IMR-90 (cell line): ENCODE results near the gene BCL2L11. TPM values are rescaled to one million over a fixed set of nuclear protein-coding genes. Genes with fewer than 3 reads are reported as not detected.

Source experiments
- ATAC-seq: fragments of 200-7000 bp; cut with Tn5 transposase; 2 replicates; pipeline ENCODE4 v1.9.1; 2020; ENCODE audit warnings: low read depth, mild to moderate bottlenecking, moderate library complexity
- BruUV-seq: library from RNA; stranded (reverse); fragments of 400-500 nt; replicated peaks from 2 replicates; lab custom pipeline; 2021; lab: Mats Ljungman, UMichigan
- CTCF ChIA-PET: fragments of 300-600 bp; formaldehyde crosslinking; extraction: SDS; loops from one replicate; lab custom pipeline; 2021; ENCODE audit warnings: antibody characterized with exemption; lab: Yijun Ruan, JAX
- POLR2A ChIA-PET: fragments of 300-600 bp; sonication (Branson Sonifier 250); formaldehyde crosslinking; loops from one replicate; lab custom pipeline; 2022; ENCODE audit warnings: antibody characterized with exemption; ENCODE audit not compliant: unreplicated experiment; lab: Charles Lee
- DNase-seq: peaks from one replicate; pipeline ENCODE4 v3.0.0; 2013
- H2AFZ ChIP-seq: replicated peaks from 2 replicates; pipeline ENCODE3; 2013; ENCODE audit warnings: low read length, mild to moderate bottlenecking; ENCODE audit not compliant: poor library complexity
- H2AK5ac ChIP-seq: 2 replicates; pipeline ENCODE4 v1.6.1; 2013; ENCODE audit warnings: low read depth, low read length, inconsistent platforms
- H2AK9ac ChIP-seq: replicated peaks from 2 replicates; pipeline ENCODE3; 2013; ENCODE audit warnings: mild to moderate bottlenecking, low read depth, low read length, moderate library complexity; ENCODE audit not compliant: poor library complexity
- H2BK120ac ChIP-seq: 2 replicates; pipeline ENCODE4 v1.6.1; 2013; ENCODE audit warnings: low read depth, low read length, inconsistent platforms
- H2BK15ac ChIP-seq: 3 replicates; pipeline ENCODE4 v1.6.1; 2013; ENCODE audit warnings: low read depth, low read length, inconsistent platforms
- H2BK20ac ChIP-seq: 2 replicates; pipeline ENCODE4 v1.6.1; 2013; ENCODE audit warnings: low read depth, mild to moderate bottlenecking, inconsistent platforms, low read length, moderate library complexity
- H2BK5ac ChIP-seq: 2 replicates; pipeline ENCODE4 v1.6.1; 2013; ENCODE audit warnings: mild to moderate bottlenecking, low read depth, low read length, inconsistent platforms; ENCODE audit not compliant: poor library complexity, severe bottlenecking
- H3K14ac ChIP-seq: replicated peaks from 2 replicates; pipeline ENCODE4 v1.6.1; 2013; ENCODE audit warnings: low read depth, low read length, inconsistent platforms
- H3K18ac ChIP-seq: 2 replicates; pipeline ENCODE4 v1.6.1; 2013; ENCODE audit warnings: low read depth, low read length, control low read depth
- H3K23ac ChIP-seq: 2 replicates; pipeline ENCODE4 v1.6.1; 2013; ENCODE audit warnings: low read depth, low read length, inconsistent platforms
- H3K27ac ChIP-seq: 2 replicates; pipeline ENCODE4 v1.5.1; 2013; ENCODE audit warnings: mild to moderate bottlenecking, control low read depth, low read length; ENCODE audit not compliant: insufficient read depth
- H3K27me3 ChIP-seq: 2 replicates; pipeline ENCODE4 v1.6.1; 2013; ENCODE audit warnings: low read length; ENCODE audit not compliant: control insufficient read depth, insufficient read depth
- H3K36me3 ChIP-seq: 2 replicates; pipeline ENCODE4 v1.6.1; 2013; ENCODE audit warnings: low read length, mixed read lengths; ENCODE audit not compliant: control insufficient read depth, insufficient read depth
- H3K4ac ChIP-seq: 2 replicates; pipeline ENCODE4 v1.6.1; 2013; ENCODE audit warnings: low read depth, low read length, inconsistent platforms
- H3K4me1 ChIP-seq: 2 replicates; pipeline ENCODE4 v1.6.1; 2013; ENCODE audit warnings: low read length, mixed read lengths; ENCODE audit not compliant: control insufficient read depth, insufficient read depth
- H3K4me2 ChIP-seq: 2 replicates; pipeline ENCODE4 v1.6.1; 2013; ENCODE audit warnings: low read depth, mild to moderate bottlenecking, control low read depth, low read length, moderate library complexity
- H3K4me3 ChIP-seq: 2 replicates; pipeline ENCODE4 v1.5.1; 2013; ENCODE audit warnings: low read depth, mild to moderate bottlenecking, control low read depth, low read length, moderate library complexity; ENCODE audit not compliant: insufficient read depth
- H3K56ac ChIP-seq: 2 replicates; pipeline ENCODE4 v1.6.1; 2013; ENCODE audit warnings: low read length, inconsistent platforms; ENCODE audit not compliant: insufficient read depth; ENCODE audit errors: extremely low read depth
- H3K79me1 ChIP-seq, 2 experiments: 2 replicates each; pipeline ENCODE4 v1.6.1; 2013; ENCODE audit warnings: low read length in 2 of 2, inconsistent platforms in 1 of 2, low read depth in 1 of 2
- H3K9ac ChIP-seq: 2 replicates; pipeline ENCODE4 v1.6.1; 2013; ENCODE audit warnings: low read depth, low read length, control low read depth
- H3K9me1 ChIP-seq: 2 replicates; pipeline ENCODE4 v1.6.1; 2013; ENCODE audit warnings: low read length, inconsistent platforms; ENCODE audit not compliant: insufficient read depth
- H3K9me3 ChIP-seq: 2 replicates; pipeline ENCODE4 v1.6.1; 2013; ENCODE audit warnings: low read length; ENCODE audit not compliant: control insufficient read depth, insufficient read depth
- H4K20me1 ChIP-seq: 2 replicates; pipeline ENCODE4 v1.6.1; 2013; ENCODE audit warnings: low read length, inconsistent platforms; ENCODE audit not compliant: insufficient read depth
- H4K5ac ChIP-seq: 2 replicates; pipeline ENCODE4 v1.6.1; 2013; ENCODE audit warnings: mild to moderate bottlenecking, low read depth, low read length, control low read depth
- H4K8ac ChIP-seq, 2 experiments: 2 replicates each; pipeline ENCODE4 v1.6.1; 2013; ENCODE audit warnings: low read depth in 2 of 2, low read length in 2 of 2, control low read depth in 1 of 2, inconsistent platforms in 1 of 2
- H4K91ac ChIP-seq: 2 replicates; pipeline ENCODE4 v1.6.1; 2013; ENCODE audit warnings: low read depth, low read length, inconsistent platforms; ENCODE audit not compliant: insufficient read depth
- BHLHE40 ChIP-seq: fragments of 150-350 bp; IDR thresholded peaks from 2 replicates; pipeline ENCODE4 v1.6.1; 2016; ENCODE audit warnings: mild to moderate bottlenecking, low read depth, low read length
- CEBPB ChIP-seq: IDR thresholded peaks from 2 replicates; pipeline ENCODE4 v1.6.1; 2012; ENCODE audit warnings: low read depth, low read length, improper control_type of control experiment
- MAFK ChIP-seq: IDR thresholded peaks from 2 replicates; pipeline ENCODE4 v1.6.1; 2012; ENCODE audit warnings: low read depth, low read length, improper control_type of control experiment
- MAZ ChIP-seq: IDR thresholded peaks from 2 replicates; pipeline ENCODE4 v1.6.1; 2012; ENCODE audit warnings: low read depth, mild to moderate bottlenecking, low read length, improper control_type of control experiment, moderate library complexity, borderline replicate concordance
- MXI1 ChIP-seq: IDR thresholded peaks from 2 replicates; pipeline ENCODE4 v1.6.1; 2012; ENCODE audit warnings: low read depth, mild to moderate bottlenecking, low read length, moderate library complexity, borderline replicate concordance
- RAD21 ChIP-seq: IDR thresholded peaks from 2 replicates; pipeline ENCODE4 v1.6.1; 2012; ENCODE audit warnings: low read length, improper control_type of control experiment
- SMC3 ChIP-seq: fragments of 150-350 bp; IDR thresholded peaks from 2 replicates; pipeline ENCODE4 v1.6.1; 2016; ENCODE audit warnings: low read depth, mild to moderate bottlenecking, antibody characterized with exemption, low read length, moderate library complexity
- WGBS, 2 experiments: methylation state at CpG; one replicate each; pipeline versions ENCODE4 v1.1.5 to v1.1.7; 2013; ENCODE audit warnings: missing lambda C conversion rate in 2 of 2; ENCODE audit not compliant: insufficient read length in 1 of 2; ENCODE audit errors: extremely low coverage in 2 of 2; 5-methylcytosine and 5-hydroxymethylcytosine counted together
- dilution Hi-C: fragments of 300-500 bp; cut with HindIII; formaldehyde crosslinking; loops from one replicate; pipeline ENCODE4 v1.14.3; 2018; ENCODE audit warnings: low sequenced_read_pairs; ENCODE audit not compliant: unreplicated experiment
- in situ Hi-C: fragments of 300-500 bp; cut with MboI; formaldehyde crosslinking; loops from 3 replicates; pipeline ENCODE4 v1.14.3; 2019; ENCODE audit warnings: low sequenced_read_pairs, inconsistent platforms, mixed read lengths
- intact Hi-C: fragments of 100-400 bp; cut with micrococcal nuclease; formaldehyde crosslinking; loops from 2 replicates; pipeline ENCODE4 v1.10.0; 2022
- polyA plus RNA-seq, 3 experiments: library from polyadenylated mRNA; depleted of rRNA; stranded (reverse); fragments of >200 nt; gene quantifications; 2 replicates each; pipeline ENCODE4 v1.2.3, GENCODE V29; 2012; ENCODE audit warnings: low replicate concordance in 1 of 3
- total RNA-seq: library from RNA; depleted of rRNA; stranded (reverse); fragments of >200 nt; gene quantifications from 2 replicates; pipeline ENCODE4 v1.2.3, GENCODE V29; 2012
- TF ChIP-seq, protein P1 (sequence below): fragments of 150-350 bp; IDR thresholded peaks from 2 replicates; pipeline ENCODE4 v1.6.1; 2017; ENCODE audit warnings: mild to moderate bottlenecking, antibody characterized with exemption, low read length, low read depth
- TF ChIP-seq, protein P2 (sequence below): fragments of 150-350 bp; IDR thresholded peaks from 2 replicates; pipeline ENCODE4 v1.6.1; 2016; ENCODE audit warnings: low read depth, mild to moderate bottlenecking, low read length, moderate library complexity, borderline replicate concordance

Gene BCL2L11
- total and polyA plus RNA-seq, 2 of the 4 experiments (the other 2 are of a cell fraction): 1.1 to 1.7 TPM

DNA sequence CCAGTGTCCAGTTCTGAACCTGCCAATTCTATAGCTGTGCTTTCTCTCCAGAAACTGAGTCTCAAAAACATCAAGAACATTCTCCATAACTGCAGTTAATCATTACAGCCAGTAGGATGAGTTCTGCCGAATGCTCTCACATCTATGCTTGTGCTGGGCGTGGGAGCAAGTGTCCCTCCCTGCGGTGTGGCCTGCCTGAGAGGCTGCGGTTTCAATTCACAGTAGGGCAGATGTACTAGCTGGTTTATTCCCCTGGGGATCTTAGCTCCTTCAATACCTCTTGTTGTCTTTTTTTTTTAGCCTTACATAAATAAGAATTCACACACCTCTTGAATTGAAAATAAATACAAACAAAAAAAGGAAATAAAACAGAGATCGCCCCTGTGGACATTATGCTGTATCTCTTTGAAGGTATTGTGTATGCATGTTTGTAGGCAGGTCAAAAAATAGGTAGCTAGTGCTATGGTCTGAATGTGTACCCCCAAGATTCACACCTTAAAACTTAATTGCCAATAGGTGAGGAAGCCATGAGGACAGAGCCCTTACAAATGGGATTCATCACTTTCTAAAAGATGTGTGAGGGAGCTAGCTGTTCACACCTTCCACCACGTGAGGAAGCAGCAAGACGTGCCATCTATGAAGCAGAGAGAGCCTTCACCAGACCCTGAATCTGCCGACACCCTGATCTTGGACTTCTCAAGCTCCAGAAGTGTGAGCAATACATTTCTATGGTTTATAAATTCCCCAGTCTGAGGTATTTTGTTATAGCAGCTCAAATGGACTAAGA, 74.3 kb downstream of the BCL2L11 start:
- Histone ChIP-seq H3K9me3 (no peaks in the 10 kb centered on the region), H4K8ac (no peak overlapping the region), H2BK5ac (no peak overlapping the region), H2AFZ (no peak overlapping the region), H3K18ac (no peak overlapping the region), H3K23ac (no peak overlapping the region), H4K5ac (no peak overlapping the region), H4K91ac (no peak overlapping the region), H3K36me3 (no peaks in the 10 kb centered on the region), H3K4me3 (no peak overlapping the region), H4K20me1 (no peaks in the 10 kb centered on the region), H3K14ac (no peak overlapping the region), H2BK120ac (no peak overlapping the region), H2BK20ac (no peak overlapping the region), H2AK5ac (no peak overlapping the region), H3K27ac (no peak overlapping the region), H3K56ac (no peak overlapping the region), H3K79me1 (no peaks in the 10 kb centered on the region), H3K4me1 (no peaks in the 10 kb centered on the region), H3K4me2 (no peak overlapping the region), H3K4ac (no peak overlapping the region), H2AK9ac (no peak overlapping the region), H3K27me3 (no peaks in the 10 kb centered on the region; the same call in 1 of the 2 replicates), H2BK15ac (no peak overlapping the region), H3K9me1 (no peaks in the 10 kb centered on the region; the same call in 1 of the 2 replicates), H3K9ac (no peak overlapping the region)
- ATAC-seq (peak; percentile 27; the same call in 1 of the 2 replicates), DNase-seq (no peak)
- CTCF ChIA-PET: no interaction called here
- in situ Hi-C loops (no loop called here), intact Hi-C loops (no loop called here), dilution Hi-C loops (no loop called here)
- WGBS, 2 experiments: 89% methylated on average over 5 of the region's 8 CpGs; no CpG with 5 or more reads in 1 of the 2 experiments
- POLR2A ChIA-PET: interaction anchor here (0.6 kb wide), 1 partner anchor 13 kb away, joined by 3 read pairs; no protein-coding TSS in a partner anchor
- BruUV-seq: no TSS peak
- TF ChIP-seq, protein P1, sequence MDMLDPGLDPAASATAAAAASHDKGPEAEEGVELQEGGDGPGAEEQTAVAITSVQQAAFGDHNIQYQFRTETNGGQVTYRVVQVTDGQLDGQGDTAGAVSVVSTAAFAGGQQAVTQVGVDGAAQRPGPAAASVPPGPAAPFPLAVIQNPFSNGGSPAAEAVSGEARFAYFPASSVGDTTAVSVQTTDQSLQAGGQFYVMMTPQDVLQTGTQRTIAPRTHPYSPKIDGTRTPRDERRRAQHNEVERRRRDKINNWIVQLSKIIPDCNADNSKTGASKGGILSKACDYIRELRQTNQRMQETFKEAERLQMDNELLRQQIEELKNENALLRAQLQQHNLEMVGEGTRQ: no peak
- TF ChIP-seq, protein P2, sequence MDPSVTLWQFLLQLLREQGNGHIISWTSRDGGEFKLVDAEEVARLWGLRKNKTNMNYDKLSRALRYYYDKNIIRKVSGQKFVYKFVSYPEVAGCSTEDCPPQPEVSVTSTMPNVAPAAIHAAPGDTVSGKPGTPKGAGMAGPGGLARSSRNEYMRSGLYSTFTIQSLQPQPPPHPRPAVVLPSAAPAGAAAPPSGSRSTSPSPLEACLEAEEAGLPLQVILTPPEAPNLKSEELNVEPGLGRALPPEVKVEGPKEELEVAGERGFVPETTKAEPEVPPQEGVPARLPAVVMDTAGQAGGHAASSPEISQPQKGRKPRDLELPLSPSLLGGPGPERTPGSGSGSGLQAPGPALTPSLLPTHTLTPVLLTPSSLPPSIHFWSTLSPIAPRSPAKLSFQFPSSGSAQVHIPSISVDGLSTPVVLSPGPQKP: no peak
- TF ChIP-seq MAFK: no peak
- no peak for TF ChIP-seq MXI1
- no peak for TF ChIP-seq MAZ
- no peak for TF ChIP-seq BHLHE40
- no peak for TF ChIP-seq SMC3
- no peak for TF ChIP-seq CEBPB
- no peak for TF ChIP-seq RAD21
